Astrocyte (in vitro differentiated cells and primary cell): ENCODE data around the gene CCR6.
"Not testable (repeated sequence)": the region's sequence is repeated elsewhere in the genome, so short reads cannot be mapped to it uniquely, and the experiment has no call there.

Source experiments
- CTCF ChIP-seq: IDR thresholded peaks from 2 replicates; pipeline ENCODE4 v1.5.1; 2011; ENCODE audit warnings: low read depth, mild to moderate bottlenecking, inconsistent platforms, low read length, moderate library complexity; ENCODE audit not compliant: insufficient read depth
- EZH2 ChIP-seq: IDR thresholded peaks from 2 replicates; pipeline ENCODE4 v1.6.1; 2012; ENCODE audit warnings: mild to moderate bottlenecking, low read length, inconsistent platforms; ENCODE audit not compliant: insufficient read depth

DNA sequence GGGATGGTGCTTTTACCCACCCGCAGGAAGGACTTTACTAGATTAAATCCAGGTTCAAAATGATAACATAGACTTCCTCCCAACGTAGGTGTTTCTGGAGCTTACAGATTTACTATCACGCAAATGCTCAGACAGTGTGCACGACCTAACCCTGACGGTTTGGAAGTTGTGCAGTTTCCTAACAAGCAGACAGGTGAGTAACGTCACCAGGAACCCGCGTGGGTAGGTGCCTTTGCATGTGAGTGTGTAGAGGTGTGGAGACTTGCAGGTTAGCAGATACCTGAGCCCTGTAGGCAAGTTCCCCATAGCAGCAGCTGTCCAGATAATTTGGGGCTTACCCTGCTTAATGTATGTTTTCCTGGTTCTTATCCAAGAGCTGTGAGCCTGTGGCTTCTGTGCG, 64.4 kb downstream of the CCR6 start:
- not testable (repeated sequence) for TF ChIP-seq CTCF, EZH2
